ENCODE data around the gene CNTNAP2. TPM values are rescaled to one million over a fixed set of nuclear protein-coding genes. Genes with fewer than 3 reads are reported as not detected.

The CNTNAP2 gene
- total RNA-seq, 1 donor from 2014 or later, result 5.4 TPM

DNA sequence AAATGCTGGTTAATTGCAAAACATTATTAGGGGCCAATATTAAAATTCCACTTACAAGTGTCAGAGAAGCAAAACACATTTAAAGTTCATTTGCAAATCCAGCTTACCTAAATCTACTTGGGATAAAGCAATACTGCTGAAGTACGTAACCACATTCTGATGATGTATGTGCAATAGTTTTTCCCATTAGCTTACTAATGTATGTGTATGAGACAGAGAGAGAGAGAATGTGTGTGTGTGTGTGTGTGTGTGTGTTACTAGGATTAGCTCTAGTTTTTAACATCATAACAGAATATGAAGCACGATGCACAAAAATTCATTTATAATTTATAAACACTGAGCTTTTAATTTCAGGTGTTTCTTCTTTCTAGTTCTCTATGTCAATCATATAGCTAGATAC lies 1399.8 kb downstream of the CNTNAP2 start:
- H3K4me1 Mint-ChIP-seq (ENCODE audit: unreplicated experiment), result no peaks in the 10 kb centered on the region
- H3K27me3 Mint-ChIP-seq (ENCODE audit: unreplicated experiment), result peaks cover 2% of the 10 kb centered on the region
- TF ChIP-seq, protein P1, sequence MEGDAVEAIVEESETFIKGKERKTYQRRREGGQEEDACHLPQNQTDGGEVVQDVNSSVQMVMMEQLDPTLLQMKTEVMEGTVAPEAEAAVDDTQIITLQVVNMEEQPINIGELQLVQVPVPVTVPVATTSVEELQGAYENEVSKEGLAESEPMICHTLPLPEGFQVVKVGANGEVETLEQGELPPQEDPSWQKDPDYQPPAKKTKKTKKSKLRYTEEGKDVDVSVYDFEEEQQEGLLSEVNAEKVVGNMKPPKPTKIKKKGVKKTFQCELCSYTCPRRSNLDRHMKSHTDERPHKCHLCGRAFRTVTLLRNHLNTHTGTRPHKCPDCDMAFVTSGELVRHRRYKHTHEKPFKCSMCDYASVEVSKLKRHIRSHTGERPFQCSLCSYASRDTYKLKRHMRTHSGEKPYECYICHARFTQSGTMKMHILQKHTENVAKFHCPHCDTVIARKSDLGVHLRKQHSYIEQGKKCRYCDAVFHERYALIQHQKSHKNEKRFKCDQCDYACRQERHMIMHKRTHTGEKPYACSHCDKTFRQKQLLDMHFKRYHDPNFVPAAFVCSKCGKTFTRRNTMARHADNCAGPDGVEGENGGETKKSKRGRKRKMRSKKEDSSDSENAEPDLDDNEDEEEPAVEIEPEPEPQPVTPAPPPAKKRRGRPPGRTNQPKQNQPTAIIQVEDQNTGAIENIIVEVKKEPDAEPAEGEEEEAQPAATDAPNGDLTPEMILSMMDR (IDR thresholded peaks at IDR 0.05; ENCODE audit: unreplicated experiment), result no peak
- H3K4me3 Mint-ChIP-seq (ENCODE audit: unreplicated experiment), result no peak overlapping the region
- H3K27ac Mint-ChIP-seq (ENCODE audit: unreplicated experiment), result no peak overlapping the region
- no peaks in the 10 kb centered on the region for H3K9me3 Mint-ChIP-seq (ENCODE audit: unreplicated experiment)
- H3K36me3 Mint-ChIP-seq (ENCODE audit: low read depth, unreplicated experiment), result no peaks in the 10 kb centered on the region
- no peak for DNase-seq (ENCODE audit: low spot score)

DNA sequence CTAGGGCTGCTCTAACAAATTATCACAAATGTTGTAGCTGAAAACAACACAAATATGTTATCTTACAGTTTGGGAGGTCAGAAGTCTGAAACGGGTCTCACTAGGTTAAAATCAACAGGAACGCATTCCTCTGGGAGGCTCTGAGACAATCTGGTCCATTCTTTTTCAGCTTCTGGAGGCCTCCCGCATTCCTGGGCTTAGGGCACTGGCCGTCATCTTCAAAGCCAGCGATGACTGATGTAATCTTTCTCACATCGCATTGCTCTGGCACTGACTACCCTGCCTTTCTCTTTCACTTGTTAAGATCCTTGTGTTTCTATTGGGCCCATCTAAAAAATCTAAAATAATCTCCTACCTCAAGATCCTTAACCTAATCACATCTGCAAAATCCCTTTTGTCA lies 1402.5 kb downstream of the CNTNAP2 start:
- TF ChIP-seq, protein P1 (IDR thresholded peaks at IDR 0.05; ENCODE audit: unreplicated experiment), result no peak
- Mint-ChIP-seq H3K36me3 (ENCODE audit: low read depth, unreplicated experiment) (no peaks in the 10 kb centered on the region), H3K27ac (ENCODE audit: unreplicated experiment) (no peak overlapping the region), H3K27me3 (ENCODE audit: unreplicated experiment) (no peaks in the 10 kb centered on the region), H3K4me3 (ENCODE audit: unreplicated experiment) (no peak overlapping the region), H3K9me3 (ENCODE audit: unreplicated experiment) (no peaks in the 10 kb centered on the region), H3K4me1 (ENCODE audit: unreplicated experiment) (no peaks in the 10 kb centered on the region)
- no peak for DNase-seq (ENCODE audit: low spot score)

DNA sequence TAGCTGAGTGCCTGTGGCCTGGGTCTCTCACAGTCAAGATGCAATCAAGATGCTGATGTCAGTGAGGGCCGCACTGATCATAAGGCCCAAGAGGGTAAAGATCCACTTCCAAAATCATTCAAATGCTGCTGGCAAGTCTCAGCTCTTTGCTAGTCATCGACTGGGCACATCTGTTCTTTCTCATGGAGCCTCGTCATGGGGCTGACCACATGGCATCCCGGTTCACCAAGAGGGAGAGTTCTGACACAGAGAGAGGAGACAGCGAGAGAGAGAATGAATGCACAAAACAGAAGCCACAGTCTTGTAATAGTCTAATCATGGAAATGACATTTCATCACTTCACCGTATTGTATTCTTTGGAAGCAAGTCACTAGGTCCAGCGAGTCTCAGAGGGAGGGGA lies 1406.5 kb downstream of the CNTNAP2 start:
- Mint-ChIP-seq H3K36me3 (ENCODE audit: low read depth, unreplicated experiment) (no peaks in the 10 kb centered on the region), H3K4me1 (ENCODE audit: unreplicated experiment) (no peaks in the 10 kb centered on the region), H3K27ac (ENCODE audit: unreplicated experiment) (no peak overlapping the region), H3K9me3 (ENCODE audit: unreplicated experiment) (no peaks in the 10 kb centered on the region), H3K27me3 (ENCODE audit: unreplicated experiment) (no peaks in the 10 kb centered on the region), H3K4me3 (ENCODE audit: unreplicated experiment) (no peak overlapping the region)
- TF ChIP-seq, protein P1 (IDR thresholded peaks at IDR 0.05; ENCODE audit: unreplicated experiment), result no peak
- no peak for DNase-seq (ENCODE audit: low spot score)

DNA sequence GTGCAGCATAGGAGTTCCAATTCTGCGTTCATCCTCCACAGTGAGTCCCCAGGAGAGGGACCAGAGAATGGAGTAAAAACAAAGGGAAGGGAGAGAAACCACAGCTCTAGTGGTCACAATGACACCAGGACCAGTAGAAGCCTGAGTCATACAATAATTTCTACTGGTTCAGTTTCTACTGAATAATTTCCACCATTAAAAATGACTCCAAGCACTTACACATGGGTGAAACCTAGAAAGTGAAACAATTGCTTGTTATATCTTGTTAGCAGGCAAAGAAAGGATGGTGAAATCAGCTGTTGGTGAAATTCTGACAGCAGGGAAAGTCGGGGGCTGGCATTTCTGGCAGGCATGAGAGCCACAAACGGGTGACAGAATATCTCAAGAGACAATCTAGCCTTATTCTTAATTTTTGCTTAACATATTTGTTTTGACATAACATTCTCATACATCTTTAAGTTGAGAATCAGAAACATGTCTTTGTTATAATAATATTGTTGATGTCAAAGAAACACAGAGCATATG lies 1408.2 kb downstream of the CNTNAP2 start:
- Mint-ChIP-seq H3K36me3 (ENCODE audit: low read depth, unreplicated experiment) (no peaks in the 10 kb centered on the region), H3K9me3 (ENCODE audit: unreplicated experiment) (no peaks in the 10 kb centered on the region), H3K27me3 (ENCODE audit: unreplicated experiment) (no peaks in the 10 kb centered on the region), H3K27ac (ENCODE audit: unreplicated experiment) (no peak overlapping the region), H3K4me3 (ENCODE audit: unreplicated experiment) (no peak overlapping the region), H3K4me1 (ENCODE audit: unreplicated experiment) (no peaks in the 10 kb centered on the region)
- TF ChIP-seq, protein P1 (IDR thresholded peaks at IDR 0.05; ENCODE audit: unreplicated experiment), result no peak
- no peak for DNase-seq (ENCODE audit: low spot score)

DNA sequence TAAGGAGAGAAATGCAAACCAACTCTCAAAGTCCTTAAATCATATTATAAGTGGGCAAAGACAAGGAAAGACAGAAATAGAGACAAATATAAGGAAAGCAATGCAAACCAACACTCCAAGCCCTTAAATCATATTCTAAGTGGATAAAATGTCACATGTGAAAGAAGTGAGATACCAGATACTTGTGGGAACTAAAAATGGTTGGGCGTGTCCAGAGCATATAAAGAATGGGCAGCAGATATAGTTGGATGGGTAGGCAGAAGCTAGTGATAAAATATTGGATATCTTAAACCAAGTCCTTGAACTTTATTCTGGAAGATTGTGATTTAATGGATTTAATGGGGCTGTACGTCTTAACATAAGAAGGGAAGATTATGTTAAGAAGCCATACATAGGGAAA lies 1408.7 kb downstream of the CNTNAP2 start:
- H3K9me3 Mint-ChIP-seq (ENCODE audit: unreplicated experiment), result no peaks in the 10 kb centered on the region
- no peak for DNase-seq (ENCODE audit: low spot score)
- H3K36me3 Mint-ChIP-seq (ENCODE audit: low read depth, unreplicated experiment), result no peaks in the 10 kb centered on the region
- H3K27me3 Mint-ChIP-seq (ENCODE audit: unreplicated experiment), result no peaks in the 10 kb centered on the region
- H3K4me3 Mint-ChIP-seq (ENCODE audit: unreplicated experiment), result no peak overlapping the region
- H3K27ac Mint-ChIP-seq (ENCODE audit: unreplicated experiment), result no peak overlapping the region
- no peaks in the 10 kb centered on the region for H3K4me1 Mint-ChIP-seq (ENCODE audit: unreplicated experiment)
- TF ChIP-seq, protein P1 (IDR thresholded peaks at IDR 0.05; ENCODE audit: unreplicated experiment), result no peak
